ENCODE data around the gene WNT5A. TPM values are rescaled to one million over a fixed set of nuclear protein-coding genes. Genes with fewer than 3 reads are reported as not detected.

The WNT5A gene
- total and polyA plus RNA-seq, 2 experiments from 2014 or later, result 31.6 to 129 TPM

GRCh38 chr3:55494976-55495375 lies 7.9 kb upstream of the WNT5A start:
- no peak overlapping the region for H3K4me2 ChIP-seq
- H3K4me1 ChIP-seq (ENCODE audit: insufficient read depth), result peaks cover 17% of the 10 kb centered on the region
- no peaks in the 10 kb centered on the region for H3K9me3 ChIP-seq (ENCODE audit: low read depth)
- no peak for TF ChIP-seq CTCF (IDR thresholded peaks at IDR 0.05; ENCODE audit: poor library complexity)
- no peaks in the 10 kb centered on the region for H4K20me1 ChIP-seq (ENCODE audit: insufficient read depth, poor library complexity, severe bottlenecking)
- no peaks in the 10 kb centered on the region for H3K9me2 ChIP-seq (replicated peaks; ENCODE audit: insufficient read depth)
- no peak overlapping the region for H3K4me3 ChIP-seq
- no peaks in the 10 kb centered on the region for H3K79me2 ChIP-seq
- WGBS (ENCODE audit: low lambda C conversion rate, missing lambda C conversion rate), result 95% methylated on average over 2 of the region's 2 CpGs
- no peak overlapping the region for H2AFZ ChIP-seq
- H3K27me3 ChIP-seq, result no peaks in the 10 kb centered on the region
- no peak overlapping the region for H3K27ac ChIP-seq
- no peak for DNase-seq (ENCODE audit: low spot score)
- no peaks in the 10 kb centered on the region for H3K36me3 ChIP-seq (replicated peaks; ENCODE audit: insufficient read depth, low read depth)

GRCh38 chr3:55492976-55493375 lies 5.9 kb upstream of the WNT5A start:
- 74% methylated on average over 5 of the region's 5 CpGs for WGBS (ENCODE audit: low lambda C conversion rate, missing lambda C conversion rate)
- Histone ChIP-seq H3K36me3 (replicated peaks; ENCODE audit: insufficient read depth, low read depth) (no peaks in the 10 kb centered on the region), H3K9me3 (ENCODE audit: low read depth) (no peaks in the 10 kb centered on the region), H3K9me2 (replicated peaks; ENCODE audit: insufficient read depth) (no peaks in the 10 kb centered on the region), H3K4me1 (ENCODE audit: insufficient read depth) (peaks cover 28% of the 10 kb centered on the region), H2AFZ (no peak overlapping the region), H4K20me1 (ENCODE audit: insufficient read depth, poor library complexity, severe bottlenecking) (no peaks in the 10 kb centered on the region), H3K27me3 (no peaks in the 10 kb centered on the region), H3K27ac (no peak overlapping the region), H3K4me2 (no peak overlapping the region), H3K79me2 (peaks cover 2% of the 10 kb centered on the region), H3K4me3 (no peak overlapping the region)
- no peak for TF ChIP-seq EZH2 (IDR thresholded peaks at IDR 0.05; ENCODE audit: borderline replicate concordance)
- no peak for TF ChIP-seq EZH2phosphoT487 (IDR thresholded peaks at IDR 0.05; ENCODE audit: low read depth, severe bottlenecking, unreplicated experiment)
- no peak for TF ChIP-seq CTCF (IDR thresholded peaks at IDR 0.05; ENCODE audit: poor library complexity)
- DNase-seq (ENCODE audit: low spot score), result no peak

GRCh38 chr3:55491296-55491816 lies 4.2 kb upstream of the WNT5A start:
- H3K27ac ChIP-seq, result no peak overlapping the region
- no peaks in the 10 kb centered on the region for H3K9me3 ChIP-seq (ENCODE audit: low read depth)
- no peaks in the 10 kb centered on the region for H3K36me3 ChIP-seq (replicated peaks; ENCODE audit: insufficient read depth, low read depth)
- H3K4me2 ChIP-seq, result peak overlapping the region; percentile 85
- H4K20me1 ChIP-seq (ENCODE audit: insufficient read depth, poor library complexity, severe bottlenecking), result no peaks in the 10 kb centered on the region
- DNase-seq (ENCODE audit: low spot score), result peak; percentile 40
- H3K9me2 ChIP-seq (replicated peaks; ENCODE audit: insufficient read depth), result no peaks in the 10 kb centered on the region
- WGBS (ENCODE audit: low lambda C conversion rate, missing lambda C conversion rate), result 22% methylated on average over 7 of the region's 7 CpGs
- H3K4me3 ChIP-seq, result no peak overlapping the region
- H3K4me1 ChIP-seq (ENCODE audit: insufficient read depth), result peaks cover 28% of the 10 kb centered on the region
- H3K27me3 ChIP-seq, result no peaks in the 10 kb centered on the region
- no peak overlapping the region for H2AFZ ChIP-seq
- peaks cover 18% of the 10 kb centered on the region for H3K79me2 ChIP-seq
- TF ChIP-seq EZH2 (IDR thresholded peaks at IDR 0.05; ENCODE audit: borderline replicate concordance), result no peak
- TF ChIP-seq CTCF (IDR thresholded peaks at IDR 0.05; ENCODE audit: poor library complexity), result no peak
- TF ChIP-seq EZH2phosphoT487 (IDR thresholded peaks at IDR 0.05; ENCODE audit: low read depth, severe bottlenecking, unreplicated experiment), result no peak

Measured in hepatocyte (in vitro differentiated cells).